NCI-H1092 treated with DMSO at 0.1 percent for 48 hours (cell line): ENCODE measurements around the gene HIVEP3.

Source experiments
- DNase-seq: peaks from one replicate; lab custom pipeline; 2025; lab: John Stamatoyannopoulos, UW

Gene HIVEP3

DNA sequence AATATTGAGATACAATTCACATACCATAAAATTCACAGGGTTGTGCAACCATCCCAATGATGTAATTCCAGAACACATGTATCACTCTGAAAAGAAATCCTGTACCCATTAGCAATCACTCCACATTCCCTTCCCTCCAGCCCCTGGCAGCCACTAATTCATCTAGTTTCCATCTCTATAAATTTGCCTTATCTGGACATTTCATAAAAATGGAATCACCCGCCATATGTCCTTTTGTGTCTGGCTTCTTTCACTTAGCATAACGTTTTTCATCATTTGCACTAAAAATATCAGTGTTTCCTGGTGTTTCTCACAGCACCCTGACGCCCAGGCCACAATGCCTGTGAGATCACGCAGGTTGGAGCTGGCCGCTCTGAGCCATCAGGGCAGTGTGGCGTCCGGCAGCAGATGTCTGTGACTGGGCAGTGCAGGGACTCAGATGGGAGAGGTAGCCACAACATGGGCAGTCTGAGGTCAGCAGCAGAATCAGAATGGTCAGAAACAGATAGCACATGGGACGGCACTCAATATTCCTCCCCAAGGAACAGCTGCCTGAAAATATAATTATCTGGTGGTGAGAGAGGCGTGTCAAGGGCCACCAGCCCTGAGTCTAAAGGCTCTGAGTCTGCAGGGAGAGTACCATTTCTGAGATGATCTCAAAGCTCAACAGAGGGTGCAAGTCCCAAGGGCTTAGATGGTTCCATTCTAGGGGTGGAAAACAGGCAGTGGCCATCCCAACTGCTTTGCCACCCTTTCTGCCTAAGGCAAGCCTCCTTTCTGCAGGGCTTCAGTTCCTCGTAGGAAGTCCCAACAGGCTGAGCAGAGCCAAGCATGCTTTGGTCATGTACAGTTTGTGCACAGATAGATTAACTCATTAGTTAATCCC lies 304.8 kb downstream of the HIVEP3 start:
- no peak for DNase-seq

DNA sequence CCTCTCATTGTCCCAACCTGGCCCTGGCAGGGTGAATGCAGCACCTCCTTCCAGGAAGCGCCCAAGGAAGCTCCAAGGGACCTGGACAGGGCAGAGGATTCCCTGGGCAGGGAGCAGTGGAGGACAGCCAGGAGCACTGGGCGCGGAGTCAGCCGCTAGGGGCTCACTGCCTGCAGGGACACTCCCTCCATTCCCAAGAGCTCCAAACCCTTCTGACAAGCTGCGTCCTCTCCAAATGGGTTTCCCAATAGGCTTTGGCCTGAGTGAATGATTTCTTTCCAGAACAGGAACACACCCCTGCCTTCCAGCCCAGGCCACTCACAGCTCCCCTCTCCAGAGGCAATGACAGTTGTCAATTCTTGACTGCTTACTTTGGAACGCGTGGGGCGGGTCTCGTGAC lies 305.8 kb downstream of the HIVEP3 start:
- DNase-seq: no peak

DNA sequence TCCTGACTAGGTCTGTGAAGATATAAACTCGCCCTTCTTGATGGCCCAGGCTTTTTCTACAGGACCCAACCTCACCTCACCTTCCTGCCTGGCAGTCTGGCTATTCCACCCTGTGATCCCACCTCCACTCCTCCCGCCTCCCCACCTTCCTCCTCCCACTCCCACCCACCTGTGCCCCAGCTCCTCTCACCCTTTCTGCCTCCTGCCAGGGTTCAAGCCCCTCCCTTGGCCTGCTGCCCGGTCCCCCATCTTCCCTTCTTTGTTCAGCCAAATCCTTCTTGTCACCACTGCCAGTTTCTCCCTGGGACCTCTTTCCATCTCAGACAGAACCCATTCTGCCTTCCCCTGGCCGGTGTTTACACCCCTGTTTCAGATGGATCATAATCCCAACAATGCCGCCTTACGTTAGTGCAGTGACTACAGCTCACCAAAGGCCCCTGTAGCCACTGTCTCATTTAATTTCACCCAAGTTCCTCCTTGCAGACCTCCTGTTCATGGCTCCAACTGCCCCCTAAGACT lies 306.7 kb downstream of the HIVEP3 start:
- no peak for DNase-seq

DNA sequence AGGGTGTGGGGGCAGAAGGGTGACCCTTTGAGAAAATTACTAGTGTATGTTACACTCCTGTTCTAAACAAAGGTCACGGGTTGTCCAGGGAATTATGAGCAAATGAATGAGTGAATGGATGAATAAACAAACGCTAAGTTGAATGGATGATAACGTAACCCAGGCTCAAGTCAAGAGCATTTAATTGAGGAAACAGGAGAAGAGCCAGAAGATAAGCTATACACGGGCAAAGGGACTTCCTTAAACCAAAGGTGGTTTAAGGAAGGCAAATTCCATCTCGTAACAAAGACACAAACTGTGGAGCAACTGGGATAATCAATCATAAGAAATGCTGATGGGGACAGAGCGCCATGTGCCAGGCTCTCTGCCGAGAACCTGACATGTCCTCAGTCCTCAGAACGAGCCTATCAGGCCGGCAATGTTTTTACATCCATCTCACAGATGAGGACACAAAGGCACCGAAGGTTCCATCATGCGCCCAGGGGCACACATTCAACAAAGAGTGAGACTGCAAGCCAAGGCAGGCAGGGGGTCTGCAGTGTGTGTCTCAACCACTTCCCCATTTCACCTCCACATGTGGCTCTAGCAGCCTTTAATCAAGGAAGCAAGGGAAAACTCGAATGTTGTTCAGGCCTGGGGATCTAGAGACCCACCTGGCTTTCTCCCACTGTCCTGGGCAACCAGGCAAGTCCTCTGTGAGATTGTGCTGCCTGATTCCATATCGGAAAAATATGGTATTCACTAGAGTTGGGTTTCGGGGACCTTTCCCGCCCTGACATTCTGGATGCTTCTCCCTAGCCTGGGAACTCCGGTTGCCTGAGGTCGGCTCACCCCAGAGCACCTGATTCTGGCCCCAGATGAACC lies 307.4 kb downstream of the HIVEP3 start:
- no peak for DNase-seq

DNA sequence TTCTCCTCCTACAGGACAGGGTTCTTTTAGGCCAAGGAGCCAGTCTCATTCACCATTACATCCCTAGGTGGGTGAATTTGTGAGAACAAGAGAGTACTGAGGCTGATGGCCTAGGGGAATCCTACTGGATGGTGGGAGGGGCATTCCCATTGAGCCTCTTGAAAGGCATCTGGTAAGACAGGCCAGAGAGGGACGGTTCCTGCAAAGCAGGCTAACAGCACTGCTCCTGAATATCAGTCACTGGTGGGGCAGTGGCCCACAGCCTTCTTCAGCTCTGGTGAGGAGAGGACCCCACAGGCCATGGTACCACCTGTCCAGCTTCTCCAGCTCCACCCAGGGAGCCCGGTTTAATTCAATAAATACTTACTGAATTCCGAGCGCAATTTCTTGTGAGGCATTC lies 308.4 kb downstream of the HIVEP3 start:
- no peak for DNase-seq

DNA sequence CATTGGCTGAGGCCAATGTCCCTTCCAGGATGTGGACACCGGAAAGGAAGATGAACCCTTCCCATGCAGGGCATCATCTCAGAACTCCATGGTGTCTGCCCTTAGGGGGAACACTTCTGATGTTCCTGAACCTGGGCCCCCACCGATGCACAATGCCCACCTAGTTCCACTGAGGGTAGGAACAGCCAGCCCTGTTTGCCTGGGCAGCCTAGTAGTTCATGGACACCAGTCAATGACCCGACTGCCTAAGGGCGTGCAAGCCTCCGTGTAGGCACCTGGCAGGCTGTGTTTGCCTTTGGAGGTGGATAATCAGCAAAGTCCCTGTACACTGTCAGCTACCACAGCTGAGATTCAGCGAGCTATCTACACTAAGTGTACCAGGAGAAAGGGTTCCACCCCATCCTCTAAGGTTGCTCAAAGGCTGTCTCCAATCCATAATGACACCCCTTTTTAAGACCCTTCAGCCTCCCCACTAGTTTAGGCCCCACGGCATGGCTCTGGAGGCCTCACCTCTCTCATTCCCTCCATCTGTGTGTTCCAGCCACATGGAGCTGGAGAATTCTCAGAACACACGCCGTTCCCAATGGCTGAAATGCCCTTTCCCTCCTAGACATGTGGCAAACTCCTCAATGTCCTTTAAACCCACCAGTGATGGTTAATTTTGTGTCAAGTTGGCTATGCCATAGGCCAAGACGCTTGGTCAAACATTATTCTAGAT lies 309.4 kb downstream of the HIVEP3 start:
- no peak for DNase-seq

DNA sequence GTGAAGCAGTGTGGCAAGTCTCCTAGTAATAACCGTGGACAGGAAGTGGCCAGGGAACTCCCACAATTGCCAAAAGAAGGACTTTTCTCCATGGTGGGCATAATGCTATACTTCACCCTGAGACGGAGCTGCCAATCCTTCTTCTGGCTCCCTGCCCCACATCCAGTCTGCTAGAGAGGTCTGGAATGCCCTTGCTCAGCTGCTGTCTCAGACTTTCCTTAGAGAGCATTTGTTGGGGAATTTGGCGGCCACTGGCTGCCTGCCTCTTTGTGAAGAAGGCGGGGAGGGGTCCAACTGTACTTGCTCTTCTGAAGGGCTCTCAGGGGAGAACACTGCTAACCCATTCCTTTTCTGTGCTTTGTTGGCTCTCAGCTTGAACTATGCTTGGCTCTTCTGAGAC lies 310.5 kb downstream of the HIVEP3 start:
- no peak for DNase-seq

DNA sequence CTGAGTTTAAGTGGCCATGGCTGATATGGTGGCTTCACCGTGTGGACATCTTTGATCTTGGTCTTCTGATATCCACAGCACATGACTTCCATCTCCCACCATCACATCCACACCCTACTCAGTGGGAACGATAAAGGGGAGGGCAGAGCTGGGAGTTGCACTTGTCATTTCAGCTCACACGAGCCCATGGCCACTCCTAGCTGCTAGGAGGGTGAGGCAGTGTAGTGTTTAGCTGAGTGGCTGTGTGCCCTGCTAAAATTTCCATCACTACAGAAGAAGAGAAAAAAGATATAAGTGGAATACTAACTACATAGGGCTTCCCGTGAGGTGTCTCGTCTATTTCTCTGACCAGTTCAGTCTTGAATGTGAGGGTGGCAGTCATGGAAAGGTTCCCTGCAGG lies 310.9 kb downstream of the HIVEP3 start:
- DNase-seq: no peak

DNA sequence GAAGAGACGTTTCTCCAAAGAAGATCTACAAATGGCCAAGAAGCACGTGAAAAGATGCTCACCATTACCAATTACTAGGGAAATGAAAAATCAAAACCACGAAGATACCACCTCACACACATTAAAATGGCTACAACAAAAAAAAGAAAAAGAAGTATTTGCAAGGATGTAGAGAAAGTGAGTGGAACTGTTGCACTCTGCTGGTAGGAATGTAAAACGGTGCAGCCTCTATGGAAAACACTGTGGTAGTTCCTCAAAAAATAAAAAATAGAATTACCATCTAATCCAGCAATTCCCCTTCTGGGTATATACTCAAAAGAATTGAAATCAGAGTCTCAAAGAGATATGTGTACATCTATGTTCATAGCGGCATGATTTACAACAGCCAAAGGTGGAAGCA lies 318.8 kb downstream of the HIVEP3 start:
- DNase-seq: no peak

DNA sequence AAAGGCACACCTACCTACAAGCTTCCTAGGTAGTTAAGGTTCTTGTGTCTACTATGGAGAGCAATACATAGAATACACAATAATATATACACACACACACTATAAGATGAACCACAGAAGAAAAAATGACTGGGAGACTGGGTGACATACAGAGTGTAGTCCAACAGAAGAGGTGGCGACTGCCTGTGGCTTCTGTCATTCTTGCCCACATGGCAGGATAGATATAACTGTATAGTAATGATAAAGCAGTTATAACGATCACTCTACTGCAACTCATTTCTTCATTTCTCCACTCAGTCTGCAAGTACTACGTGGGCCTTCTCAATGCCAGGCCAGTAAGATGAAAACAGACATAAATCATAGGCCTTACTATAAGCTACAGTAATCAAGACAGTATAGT lies 320.4 kb downstream of the HIVEP3 start:
- no peak for DNase-seq

DNA sequence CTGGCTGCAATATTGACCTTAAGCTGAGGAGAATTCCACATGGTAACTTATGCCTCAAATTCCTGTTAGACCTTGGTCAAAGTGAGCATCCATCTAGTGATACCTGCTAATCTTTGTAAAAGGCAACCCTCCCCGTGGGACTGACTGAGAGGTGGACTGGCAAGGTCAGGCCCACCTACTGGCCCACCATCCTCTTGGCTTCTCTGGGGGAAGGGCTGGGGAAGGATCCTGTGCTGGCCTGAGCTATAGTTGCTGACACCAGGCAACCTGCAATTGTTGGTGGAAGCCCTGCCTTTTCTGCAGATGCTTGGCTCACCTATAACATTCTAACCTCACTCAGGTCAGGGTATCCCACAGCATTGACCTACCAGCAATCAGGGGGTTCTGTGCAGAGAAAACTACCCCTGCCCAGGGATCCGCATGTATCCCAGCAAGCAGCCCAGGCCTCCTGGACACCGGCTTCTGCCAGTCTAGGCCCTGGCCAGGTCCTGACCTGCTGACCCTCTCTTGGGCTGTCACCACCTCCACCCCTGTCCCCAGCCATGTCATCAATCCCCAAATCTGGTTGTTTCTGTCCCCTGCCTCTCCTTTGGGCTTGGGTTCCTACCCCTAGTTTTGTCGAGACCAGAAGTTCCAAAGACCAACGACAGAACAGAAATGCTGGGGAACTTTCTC lies 326.1 kb downstream of the HIVEP3 start:
- DNase-seq: no peak

DNA sequence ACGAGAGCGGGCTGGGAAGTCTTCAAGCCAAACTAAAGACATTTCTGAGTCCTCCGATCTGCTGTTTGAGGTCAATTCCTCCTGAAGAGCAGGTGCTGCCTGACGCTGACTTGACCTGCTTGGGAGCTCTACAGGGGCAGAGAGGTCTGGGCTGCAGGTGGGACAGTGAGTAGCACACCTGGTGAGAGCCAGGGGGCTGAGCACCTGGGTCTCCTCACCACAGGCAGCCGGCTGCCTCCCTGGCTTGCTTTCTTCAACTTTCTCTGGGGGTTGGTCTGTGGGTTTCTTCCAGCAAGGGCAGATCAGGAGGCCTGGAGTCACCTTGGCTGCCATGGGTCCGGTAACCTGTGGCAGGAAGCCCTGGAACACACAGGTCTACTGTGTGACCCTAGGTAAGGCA lies 326.8 kb downstream of the HIVEP3 start:
- DNase-seq: no peak

DNA sequence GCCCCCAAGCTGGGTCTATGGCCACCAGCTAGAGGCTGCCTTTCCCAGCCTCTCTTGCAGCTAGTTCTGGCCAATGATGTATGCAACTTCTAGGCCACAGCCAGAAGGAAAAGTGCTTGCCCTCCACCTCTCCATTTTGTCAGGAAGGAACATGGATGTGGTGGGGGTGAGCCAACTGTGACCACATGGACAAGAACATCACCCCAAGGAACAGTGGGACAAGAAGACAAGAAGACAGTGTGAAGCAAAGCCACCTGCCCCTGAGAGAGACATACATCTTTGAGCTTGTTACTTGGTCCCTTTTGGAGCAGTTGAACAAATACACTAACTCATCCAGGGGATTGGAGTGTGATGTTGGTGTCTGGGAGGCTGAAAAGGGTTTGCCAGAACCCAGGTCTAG lies 328.4 kb downstream of the HIVEP3 start:
- DNase-seq: no peak

DNA sequence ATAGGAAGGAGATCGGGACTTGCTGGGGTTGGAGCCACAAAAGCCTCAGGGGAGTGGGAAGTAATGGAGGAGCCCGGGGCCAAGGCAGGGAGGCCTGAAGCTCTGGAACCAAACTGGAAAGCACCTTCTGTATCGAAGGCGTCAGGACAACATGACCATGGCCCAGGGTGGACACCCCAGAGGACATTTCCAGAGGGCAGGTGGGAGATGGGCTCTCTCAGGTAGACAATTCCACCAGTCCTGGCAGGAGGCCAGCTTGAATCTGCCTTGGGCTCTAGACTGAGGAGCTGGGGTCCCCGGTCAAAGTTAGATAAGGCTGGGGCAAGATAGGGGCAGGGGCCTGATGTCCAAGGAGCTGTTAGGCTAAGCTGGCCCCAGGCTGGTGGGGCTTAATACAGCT lies 329.3 kb downstream of the HIVEP3 start:
- no peak for DNase-seq

DNA sequence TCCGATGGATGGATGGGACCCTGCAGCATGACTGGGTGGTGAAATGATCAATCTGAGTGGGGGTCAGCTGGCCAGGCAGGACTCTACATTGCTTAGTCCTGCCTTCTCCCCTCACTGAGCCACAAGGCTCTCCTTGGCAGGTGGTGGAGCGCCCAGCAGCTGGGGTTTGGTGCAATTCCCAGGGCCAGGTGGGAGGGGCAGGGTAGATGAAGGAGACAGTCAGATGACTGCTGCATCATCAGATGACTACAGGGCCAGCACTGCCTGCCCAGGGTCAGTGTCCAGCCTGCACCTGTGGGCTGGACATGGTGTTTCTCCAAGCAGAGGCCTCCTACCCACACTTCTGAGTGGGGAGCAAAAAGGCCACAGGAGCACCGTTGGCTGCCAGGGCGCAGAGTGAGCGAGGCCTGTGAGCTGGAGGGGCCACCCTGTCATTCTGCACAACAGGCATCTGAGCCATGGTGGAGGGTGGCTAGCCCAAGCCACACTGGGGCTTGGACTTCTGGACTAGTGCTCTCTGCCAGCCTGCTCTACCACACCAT lies 330.3 kb downstream of the HIVEP3 start:
- DNase-seq: no peak

DNA sequence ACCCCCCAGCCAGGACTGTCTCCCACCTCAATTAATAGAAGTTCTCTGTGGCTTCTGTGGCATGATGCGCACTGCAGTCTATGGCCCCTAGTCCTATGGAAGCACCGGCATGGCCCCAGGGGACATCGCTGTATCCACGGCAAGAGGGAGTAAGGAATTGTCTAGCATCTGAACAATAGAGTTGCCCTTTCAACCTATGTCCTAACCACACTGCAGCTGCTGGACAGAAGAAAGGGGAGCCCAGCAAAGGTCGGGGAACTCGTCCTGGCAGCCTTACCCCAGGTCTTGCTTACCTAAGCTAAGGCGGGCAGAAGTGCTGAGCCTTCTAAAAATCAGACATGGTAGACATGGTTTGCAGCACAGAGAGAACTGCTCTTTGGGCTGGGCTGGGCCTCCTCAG lies 330.9 kb downstream of the HIVEP3 start:
- DNase-seq: no peak

DNA sequence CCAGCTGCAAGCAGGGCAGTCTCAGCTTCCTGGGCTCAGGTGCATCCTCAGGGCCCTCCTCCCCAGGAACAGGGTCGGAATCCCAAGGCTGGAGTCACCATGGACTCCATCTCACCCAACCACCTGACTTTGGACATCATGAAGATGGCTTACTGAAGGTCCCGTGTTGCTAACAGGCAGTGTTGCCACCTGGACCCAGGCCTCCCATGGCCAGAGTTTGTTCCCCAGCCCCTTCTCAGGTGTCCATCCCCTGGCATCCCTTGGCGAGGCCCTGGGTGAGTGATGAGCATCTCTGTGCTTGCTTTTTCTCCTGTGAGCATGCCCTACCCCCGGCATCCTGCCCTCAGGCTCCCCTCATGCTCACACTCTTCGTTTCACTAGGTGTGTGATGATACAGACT lies 332.5 kb downstream of the HIVEP3 start:
- DNase-seq: no peak

DNA sequence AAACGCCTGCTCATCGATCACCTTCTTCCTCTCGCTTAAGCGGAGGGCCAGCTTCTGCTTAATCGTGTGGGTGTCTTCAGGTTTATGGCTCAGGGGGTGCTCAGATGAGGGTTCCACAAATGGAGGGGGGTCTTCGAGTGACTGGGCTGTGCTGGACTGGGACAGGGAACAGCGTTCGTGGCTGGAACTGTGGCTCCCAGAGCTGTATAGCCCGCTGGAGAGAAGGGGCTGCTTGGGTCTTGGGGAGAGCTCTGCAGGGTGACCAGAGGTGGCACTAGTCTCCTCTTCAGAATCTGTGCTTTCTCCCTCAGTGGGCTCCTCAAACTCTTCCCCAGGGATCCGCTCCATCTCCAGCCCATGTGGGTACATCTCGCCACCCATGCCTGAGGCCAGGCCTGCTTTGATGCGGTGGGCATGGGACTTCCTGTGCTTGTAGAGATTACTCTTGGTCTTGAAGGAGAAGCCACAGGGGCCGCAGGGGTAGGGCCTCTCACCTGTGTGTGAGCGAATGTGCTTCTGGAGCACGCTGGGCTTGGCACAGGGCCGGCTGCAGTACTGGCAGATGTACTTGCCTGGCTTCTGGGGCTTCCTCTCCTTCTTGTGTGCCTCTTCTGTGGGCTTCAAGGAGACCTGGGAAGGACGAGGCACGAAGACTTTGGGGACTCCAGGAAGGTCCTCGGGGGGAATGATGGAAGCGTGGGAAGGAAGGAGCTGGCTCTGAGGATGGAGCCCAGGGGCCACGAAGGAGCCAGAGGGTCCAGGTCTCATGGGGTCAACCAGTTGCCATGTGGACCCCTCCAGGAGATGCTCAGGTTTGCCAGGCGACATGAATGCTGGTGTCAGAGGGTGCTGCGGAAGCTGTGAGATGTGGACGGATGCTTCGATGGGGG lies 334.8 kb downstream of the HIVEP3 start:
- DNase-seq: no peak

DNA sequence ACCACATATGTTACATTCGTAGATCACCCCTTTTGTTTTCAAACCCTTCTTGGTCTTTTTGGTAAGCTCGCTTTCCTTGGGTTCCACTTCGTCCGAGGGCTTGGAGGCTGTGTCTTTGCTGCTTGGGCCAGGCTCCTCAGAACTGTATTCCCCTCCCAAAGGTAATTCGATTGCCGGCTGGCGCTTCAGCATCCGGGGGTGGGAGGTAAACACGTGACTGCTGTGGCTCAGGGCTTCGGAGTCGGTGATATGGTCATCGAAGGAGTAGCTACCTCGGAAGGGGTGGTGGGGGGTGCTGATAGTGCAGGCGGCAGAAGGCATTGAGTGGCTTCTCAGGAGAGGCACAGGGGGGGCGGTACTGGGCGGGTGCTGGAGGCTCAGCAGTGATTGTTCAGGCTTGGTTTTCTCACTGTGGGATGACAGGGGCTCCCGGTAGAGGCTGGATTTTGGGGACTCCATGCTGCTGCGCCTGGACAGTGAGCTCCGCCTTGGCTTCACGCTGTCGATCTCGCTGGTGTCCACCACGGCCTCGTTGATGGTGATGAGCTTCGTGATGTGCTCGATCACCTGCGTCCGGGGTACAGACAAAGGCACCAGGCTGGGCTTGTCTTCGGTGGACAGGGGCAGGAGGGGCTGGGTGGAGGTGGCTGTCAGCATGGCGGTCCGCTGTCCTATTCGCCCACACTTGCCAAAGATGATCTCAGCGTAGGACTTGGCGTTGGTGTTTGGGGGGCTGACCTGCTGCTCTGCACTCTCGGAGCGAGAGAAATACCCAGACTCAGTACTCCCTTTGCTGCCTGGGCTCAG lies 335.7 kb downstream of the HIVEP3 start:
- DNase-seq: no peak

DNA sequence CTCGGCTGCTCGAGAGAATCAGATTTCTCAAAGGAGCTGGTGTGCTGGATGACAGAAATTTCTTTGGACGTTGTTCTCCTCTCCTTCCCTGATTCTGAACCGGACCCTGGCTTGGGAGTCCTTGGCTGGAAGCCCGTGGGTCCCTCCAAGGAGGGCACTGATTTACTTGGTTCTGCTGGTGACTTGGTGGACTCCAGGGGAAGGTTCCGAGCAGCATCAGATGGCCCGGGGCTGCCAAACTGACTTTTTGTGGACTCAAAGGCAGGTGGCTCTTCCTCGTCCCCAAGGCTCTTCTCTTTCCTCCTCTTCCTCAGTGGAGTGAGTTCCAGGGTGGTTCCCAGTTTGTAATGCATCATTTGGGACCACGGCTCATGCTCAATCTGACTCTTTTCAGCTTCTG lies 336.4 kb downstream of the HIVEP3 start:
- DNase-seq: no peak
